Mesendoderm (in vitro differentiated cells): ENCODE measurements around the gene CCDC197.

ENCODE experiments used
- DNase-seq: peaks from one replicate; pipeline ENCODE4 v3.0.0; 2013
- H2AK5ac ChIP-seq: 2 replicates; pipeline ENCODE4 v1.6.1; 2013; ENCODE audit warnings: low read length, inconsistent platforms
- H2BK120ac ChIP-seq: 2 replicates; pipeline ENCODE4 v1.6.1; 2013; ENCODE audit warnings: low read depth, mild to moderate bottlenecking, low read length, moderate library complexity, mixed read lengths
- H2BK15ac ChIP-seq: replicated peaks from 2 replicates; pipeline ENCODE4 v1.6.1; 2013; ENCODE audit warnings: low read depth, mild to moderate bottlenecking, moderate library complexity
- H2BK5ac ChIP-seq: 2 replicates; pipeline ENCODE4 v1.6.1; 2013; ENCODE audit warnings: low read length, inconsistent platforms
- H3K18ac ChIP-seq: 2 replicates; pipeline ENCODE4 v1.6.1; 2013; ENCODE audit warnings: mild to moderate bottlenecking, low read length, mixed read lengths
- H3K23ac ChIP-seq: one replicate; pipeline ENCODE4 v1.6.1; 2013; ENCODE audit warnings: low read length
- H3K27ac ChIP-seq: 2 replicates; pipeline ENCODE4 v1.5.1; 2013; ENCODE audit warnings: low read depth, mild to moderate bottlenecking, inconsistent platforms, low read length, moderate library complexity
- H3K27me3 ChIP-seq: 2 replicates; pipeline ENCODE4 v1.6.1; 2013; ENCODE audit warnings: low read length, control low read depth, mild to moderate bottlenecking, inconsistent platforms; ENCODE audit not compliant: insufficient read depth, poor library complexity
- H3K36me3 ChIP-seq: 2 replicates; pipeline ENCODE4 v1.6.1; 2013; ENCODE audit warnings: low read length, inconsistent platforms; ENCODE audit not compliant: control insufficient read depth, insufficient read depth
- H3K4ac ChIP-seq: one replicate; pipeline ENCODE4 v1.6.1; 2013; ENCODE audit warnings: low read depth, mild to moderate bottlenecking, low read length, moderate library complexity
- H3K4me1 ChIP-seq: 2 replicates; pipeline ENCODE4 v1.6.1; 2013; ENCODE audit warnings: low read depth, low read length, inconsistent platforms; ENCODE audit not compliant: control insufficient read depth
- H3K4me2 ChIP-seq: 2 replicates; pipeline ENCODE4 v1.6.1; 2013; ENCODE audit warnings: low read length
- H3K4me3 ChIP-seq: 2 replicates; pipeline ENCODE4 v1.5.1; 2013; ENCODE audit warnings: mild to moderate bottlenecking, low read length
- H3K56ac ChIP-seq: one replicate; pipeline ENCODE4 v1.6.1; 2013; ENCODE audit warnings: low read length
- H3K79me1 ChIP-seq: 2 replicates; pipeline ENCODE4 v1.6.1; 2013; ENCODE audit warnings: low read length, inconsistent platforms
- H3K79me2 ChIP-seq: 2 replicates; pipeline ENCODE4 v1.6.1; 2013; ENCODE audit warnings: mild to moderate bottlenecking, low read length; ENCODE audit not compliant: control insufficient read depth, insufficient read depth
- H3K9ac ChIP-seq: 2 replicates; pipeline ENCODE4 v1.6.1; 2013; ENCODE audit warnings: low read length, inconsistent platforms
- H4K5ac ChIP-seq: one replicate; pipeline ENCODE4 v1.6.1; 2013; ENCODE audit warnings: low read length
- H4K8ac ChIP-seq: one replicate; pipeline ENCODE4 v1.6.1; 2013; ENCODE audit warnings: low read depth, mild to moderate bottlenecking, control low read depth, low read length, moderate library complexity
- WGBS: extraction: QIAGEN DNeasy Blood & Tissue Kit; methylation state at CpG from one replicate; pipeline ENCODE4 v1.1.7; 2013; ENCODE audit warnings: low lambda C conversion rate, missing lambda C conversion rate; ENCODE audit not compliant: insufficient coverage; ENCODE audit errors: extremely low coverage; 5-methylcytosine and 5-hydroxymethylcytosine counted together

CCDC197 gene

DNA sequence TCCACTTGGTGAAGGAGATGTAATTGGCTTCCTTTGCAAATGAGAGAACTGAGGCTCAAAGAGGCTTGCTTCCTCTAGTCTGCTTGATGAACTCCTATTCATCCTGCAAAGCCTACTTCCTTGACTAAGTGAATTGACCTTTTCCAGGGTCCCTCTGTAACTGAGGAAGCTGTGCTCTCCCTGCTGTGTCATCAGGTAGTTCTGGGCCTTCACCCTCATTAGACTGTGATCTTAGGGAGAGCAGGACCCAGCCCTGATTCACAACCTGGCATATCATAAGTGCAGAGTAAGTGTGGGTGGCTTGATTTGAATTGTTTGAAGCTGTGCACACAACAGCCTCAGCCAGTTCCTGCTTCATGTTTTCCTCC, 37.0 kb upstream of the CCDC197 start:
- Histone ChIP-seq H3K9ac (no peak overlapping the region), H3K23ac (no peak overlapping the region), H3K36me3 (no peaks in the 10 kb centered on the region), H3K79me2 (no peaks in the 10 kb centered on the region), H3K4me2 (no peak overlapping the region), H3K4me1 (peaks cover 7% of the 10 kb centered on the region), H4K5ac (no peak overlapping the region), H2BK5ac (no peak overlapping the region), H3K79me1 (no peaks in the 10 kb centered on the region), H2BK120ac (no peak overlapping the region), H3K4ac (no peak overlapping the region), H2AK5ac (no peak overlapping the region), H3K27ac (no peak overlapping the region), H3K4me3 (no peak overlapping the region), H4K8ac (no peak overlapping the region), H3K18ac (no peak overlapping the region), H3K27me3 (no peaks in the 10 kb centered on the region), H3K56ac (no peak overlapping the region), H2BK15ac (no peak overlapping the region)
- DNase-seq = no peak

DNA sequence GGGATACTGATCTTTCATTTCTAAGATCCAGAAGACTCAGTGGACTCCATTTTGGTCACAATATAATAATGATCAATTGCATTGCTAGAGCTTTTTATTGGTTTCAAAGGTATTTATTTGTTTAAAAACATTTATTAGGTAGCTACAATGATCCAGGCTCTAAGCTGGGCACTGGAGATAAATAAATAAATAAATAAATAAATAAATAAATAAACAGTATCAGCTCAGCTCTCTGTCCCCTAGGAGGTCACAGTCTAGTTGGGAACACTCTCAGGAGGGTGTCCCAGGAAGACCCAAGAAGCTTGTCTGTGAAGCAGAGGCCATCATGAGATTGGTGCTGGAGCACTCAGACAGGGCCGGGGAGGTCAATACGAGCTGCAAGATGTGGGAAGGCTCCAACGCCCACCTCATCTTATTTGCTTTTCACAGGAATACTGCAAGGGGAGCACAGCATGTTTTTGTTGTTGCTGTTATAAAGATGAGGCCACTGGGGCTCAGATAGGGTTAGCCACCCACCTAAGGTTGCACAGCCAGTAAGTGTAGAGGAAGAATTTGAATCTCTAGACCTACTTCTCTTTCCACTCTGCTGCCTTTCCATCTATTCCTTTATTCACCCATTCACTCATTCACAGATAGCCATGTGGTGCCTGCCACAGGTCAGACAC, 36.2 kb upstream of the CCDC197 start:
- Histone ChIP-seq H3K4ac (no peak overlapping the region), H3K79me1 (no peaks in the 10 kb centered on the region), H2AK5ac (no peak overlapping the region), H2BK15ac (no peak overlapping the region), H3K4me3 (no peak overlapping the region), H3K79me2 (no peaks in the 10 kb centered on the region), H3K23ac (no peak overlapping the region), H3K4me1 (peaks cover 6% of the 10 kb centered on the region), H3K9ac (no peak overlapping the region), H3K27me3 (no peaks in the 10 kb centered on the region), H2BK120ac (no peak overlapping the region), H3K36me3 (no peaks in the 10 kb centered on the region), H3K56ac (no peak overlapping the region), H4K8ac (no peak overlapping the region), H2BK5ac (no peak overlapping the region), H4K5ac (no peak overlapping the region), H3K4me2 (no peak overlapping the region), H3K18ac (no peak overlapping the region), H3K27ac (no peak overlapping the region)
- WGBS = no CpG with 5 or more reads among the region's 3 CpGs
- DNase-seq = no peak

- Histone ChIP-seq H3K56ac (no peak overlapping the region), H2AK5ac (no peak overlapping the region), H3K79me1 (no peaks in the 10 kb centered on the region), H3K27me3 (no peaks in the 10 kb centered on the region), H4K5ac (no peak overlapping the region), H3K9ac (no peak overlapping the region), H3K23ac (no peak overlapping the region), H3K18ac (no peak overlapping the region), H3K79me2 (no peaks in the 10 kb centered on the region), H2BK120ac (no peak overlapping the region), H4K8ac (no peak overlapping the region), H3K4me3 (no peak overlapping the region), H2BK15ac (no peak overlapping the region), H3K27ac (no peak overlapping the region), H2BK5ac (no peak overlapping the region), H3K4ac (no peak overlapping the region), H3K4me2 (no peak overlapping the region), H3K36me3 (no peaks in the 10 kb centered on the region), H3K4me1 (peaks cover 3% of the 10 kb centered on the region)
- no peak for DNase-seq
- no CpG with 5 or more reads among the region's 8 CpGs for WGBS
Observed at GRCh38 chr14:93961620-93962019, 35.5 kb upstream of the CCDC197 start.

GRCh38 chr14:93962701-93963601, 34.1 kb upstream of the CCDC197 start:
- no peaks in the 10 kb centered on the region for H3K79me2 ChIP-seq
- no peak overlapping the region for H3K18ac ChIP-seq
- H2BK120ac ChIP-seq = no peak overlapping the region
- no peak overlapping the region for H3K56ac ChIP-seq
- no peak overlapping the region for H2BK15ac ChIP-seq
- no peak overlapping the region for H3K23ac ChIP-seq
- no peak overlapping the region for H2AK5ac ChIP-seq
- H3K27ac ChIP-seq = no peak overlapping the region
- no peak overlapping the region for H3K4me3 ChIP-seq
- H4K8ac ChIP-seq = no peak overlapping the region
- H3K4me1 ChIP-seq = peaks cover 3% of the 10 kb centered on the region
- no peak overlapping the region for H3K4ac ChIP-seq
- no peak for DNase-seq
- H3K4me2 ChIP-seq = no peak overlapping the region
- no peak overlapping the region for H2BK5ac ChIP-seq
- H4K5ac ChIP-seq = no peak overlapping the region
- no peaks in the 10 kb centered on the region for H3K79me1 ChIP-seq
- H3K27me3 ChIP-seq = no peaks in the 10 kb centered on the region
- WGBS = no CpG with 5 or more reads among the region's 16 CpGs
- no peaks in the 10 kb centered on the region for H3K36me3 ChIP-seq
- no peak overlapping the region for H3K9ac ChIP-seq

DNA sequence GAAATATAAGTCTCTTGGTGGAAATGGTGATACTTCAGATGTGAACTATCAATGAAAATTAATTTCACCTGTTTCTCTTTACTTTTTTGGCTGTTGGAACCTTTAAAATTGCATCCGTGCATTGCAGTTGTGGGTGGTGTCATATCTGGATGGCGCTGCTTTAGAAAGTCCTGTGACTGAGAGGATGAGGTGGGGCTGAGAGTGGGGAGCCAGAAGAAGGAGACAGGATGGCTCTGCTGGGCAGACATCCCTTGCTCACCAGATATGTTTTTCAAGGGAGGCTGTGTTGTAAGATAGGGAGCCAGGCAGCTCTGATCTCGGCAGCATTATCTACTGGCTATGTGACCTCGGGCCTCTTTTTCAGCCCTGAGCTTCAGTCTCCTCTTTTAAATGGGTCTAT, 33.4 kb upstream of the CCDC197 start:
- Histone ChIP-seq H3K4ac (no peak overlapping the region), H3K56ac (no peak overlapping the region), H3K9ac (no peak overlapping the region), H3K79me1 (no peaks in the 10 kb centered on the region), H3K27ac (no peak overlapping the region), H2BK5ac (no peak overlapping the region), H3K79me2 (no peaks in the 10 kb centered on the region), H3K4me3 (no peak overlapping the region), H3K18ac (no peak overlapping the region), H2BK120ac (no peak overlapping the region), H3K23ac (no peak overlapping the region), H3K4me2 (no peak overlapping the region), H4K8ac (no peak overlapping the region), H2AK5ac (no peak overlapping the region), H2BK15ac (no peak overlapping the region), H3K27me3 (no peaks in the 10 kb centered on the region), H3K36me3 (no peaks in the 10 kb centered on the region), H3K4me1 (peaks cover 3% of the 10 kb centered on the region), H4K5ac (no peak overlapping the region)
- no peak for DNase-seq
- WGBS = no CpG with 5 or more reads among the region's 4 CpGs
